GM12801 (cell line): ENCODE data around the gene CLEC2L.

Source experiments
- TF ChIP-seq, protein P1 (sequence below): IDR thresholded peaks from one replicate; pipeline ENCODE4 v1.5.1; 2011; ENCODE audit warnings: control low read depth; ENCODE audit not compliant: insufficient read length; ENCODE audit errors: extremely low read depth

The CLEC2L gene

GRCh38 chr7:139592801-139593461, 69.4 kb downstream of the CLEC2L start:
- TF ChIP-seq, protein P1, sequence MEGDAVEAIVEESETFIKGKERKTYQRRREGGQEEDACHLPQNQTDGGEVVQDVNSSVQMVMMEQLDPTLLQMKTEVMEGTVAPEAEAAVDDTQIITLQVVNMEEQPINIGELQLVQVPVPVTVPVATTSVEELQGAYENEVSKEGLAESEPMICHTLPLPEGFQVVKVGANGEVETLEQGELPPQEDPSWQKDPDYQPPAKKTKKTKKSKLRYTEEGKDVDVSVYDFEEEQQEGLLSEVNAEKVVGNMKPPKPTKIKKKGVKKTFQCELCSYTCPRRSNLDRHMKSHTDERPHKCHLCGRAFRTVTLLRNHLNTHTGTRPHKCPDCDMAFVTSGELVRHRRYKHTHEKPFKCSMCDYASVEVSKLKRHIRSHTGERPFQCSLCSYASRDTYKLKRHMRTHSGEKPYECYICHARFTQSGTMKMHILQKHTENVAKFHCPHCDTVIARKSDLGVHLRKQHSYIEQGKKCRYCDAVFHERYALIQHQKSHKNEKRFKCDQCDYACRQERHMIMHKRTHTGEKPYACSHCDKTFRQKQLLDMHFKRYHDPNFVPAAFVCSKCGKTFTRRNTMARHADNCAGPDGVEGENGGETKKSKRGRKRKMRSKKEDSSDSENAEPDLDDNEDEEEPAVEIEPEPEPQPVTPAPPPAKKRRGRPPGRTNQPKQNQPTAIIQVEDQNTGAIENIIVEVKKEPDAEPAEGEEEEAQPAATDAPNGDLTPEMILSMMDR = no peak

- TF ChIP-seq, protein P1 = no peak
These were observed 70.6 kb downstream of the CLEC2L start for GRCh38 chr7:139594090-139594489.
